ENCODE data around the gene LAMA3.

GRCh38 chr18:23853448-23854195, 164.4 kb downstream of the LAMA3 start:
- TF ChIP-seq CTCF (IDR thresholded peaks at IDR 0.05) (no peak), POLR2A (IDR thresholded peaks at IDR 0.05) (no peak), POLR2AphosphoS5 (IDR thresholded peaks at IDR 0.05; ENCODE audit: insufficient read depth in 1 of 2, low read depth in 1 of 2) (no peak)
